ENCODE results near the gene CCDC97.

DNA sequence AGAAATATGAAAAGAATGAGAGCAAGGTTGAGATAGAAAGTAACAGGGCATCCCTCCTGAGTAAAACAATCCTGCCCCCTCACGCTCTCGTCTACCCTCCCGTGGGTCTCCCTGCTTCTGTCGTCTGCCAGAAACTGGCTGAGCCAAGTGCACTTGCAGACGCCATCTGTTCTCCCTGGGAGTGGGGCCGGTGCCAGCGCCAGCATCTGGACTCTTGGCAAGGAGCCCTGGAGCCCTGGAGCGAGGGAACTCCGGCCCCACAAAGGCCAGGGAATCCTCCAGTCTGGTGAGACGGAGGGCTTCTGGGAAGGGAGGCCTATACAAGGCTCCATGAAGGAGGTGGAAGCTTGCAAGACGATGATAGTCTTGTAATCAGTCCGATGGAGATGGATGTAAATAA lies 64.0 kb downstream of the CCDC97 start:
- TF ChIP-seq, protein P1, sequence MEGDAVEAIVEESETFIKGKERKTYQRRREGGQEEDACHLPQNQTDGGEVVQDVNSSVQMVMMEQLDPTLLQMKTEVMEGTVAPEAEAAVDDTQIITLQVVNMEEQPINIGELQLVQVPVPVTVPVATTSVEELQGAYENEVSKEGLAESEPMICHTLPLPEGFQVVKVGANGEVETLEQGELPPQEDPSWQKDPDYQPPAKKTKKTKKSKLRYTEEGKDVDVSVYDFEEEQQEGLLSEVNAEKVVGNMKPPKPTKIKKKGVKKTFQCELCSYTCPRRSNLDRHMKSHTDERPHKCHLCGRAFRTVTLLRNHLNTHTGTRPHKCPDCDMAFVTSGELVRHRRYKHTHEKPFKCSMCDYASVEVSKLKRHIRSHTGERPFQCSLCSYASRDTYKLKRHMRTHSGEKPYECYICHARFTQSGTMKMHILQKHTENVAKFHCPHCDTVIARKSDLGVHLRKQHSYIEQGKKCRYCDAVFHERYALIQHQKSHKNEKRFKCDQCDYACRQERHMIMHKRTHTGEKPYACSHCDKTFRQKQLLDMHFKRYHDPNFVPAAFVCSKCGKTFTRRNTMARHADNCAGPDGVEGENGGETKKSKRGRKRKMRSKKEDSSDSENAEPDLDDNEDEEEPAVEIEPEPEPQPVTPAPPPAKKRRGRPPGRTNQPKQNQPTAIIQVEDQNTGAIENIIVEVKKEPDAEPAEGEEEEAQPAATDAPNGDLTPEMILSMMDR (IDR thresholded peaks at IDR 0.05; ENCODE audit: low read depth, low read length, poor library complexity, severe bottlenecking): no peak
- no peak for TF ChIP-seq EZH2phosphoT487 (IDR thresholded peaks at IDR 0.05; ENCODE audit: borderline replicate concordance, low read length)

Measured in DOHH2 (cell line).